ENCODE measurements around the gene DOCK2.

- no peak for TF ChIP-seq POLR2A (IDR thresholded peaks at IDR 0.05)
- no peak for TF ChIP-seq CTCF (IDR thresholded peaks at IDR 0.05 in 4 of 5, conservative IDR thresholded peaks at IDR 0.05 in 1 of 5)
Measured at GRCh38 chr5:170117736-170118135, 480.7 kb downstream of the DOCK2 start.
